Stomach smooth muscle (tissue), 2 donors: Measurements from ENCODE around the gene NEIL3.
A peak's percentile ranks its signal among the peaks of the same experiment; 100 is the strongest.

ENCODE experiments used
- H3K27ac ChIP-seq: one replicate; pipeline ENCODE4 v1.7.0; 2013; ENCODE audit warnings: mild to moderate bottlenecking, low read length, inconsistent platforms
- H3K27me3 ChIP-seq, 2 donors: one replicate each; pipeline ENCODE4 v1.7.0; 2013; ENCODE audit warnings: low read length in 2 of 2; ENCODE audit not compliant: insufficient read depth in 2 of 2, control insufficient read depth in 1 of 2
- H3K36me3 ChIP-seq, 2 donors: one replicate each; pipeline ENCODE4 v1.7.0; 2013; ENCODE audit warnings: low read length in 2 of 2; ENCODE audit not compliant: control insufficient read depth in 2 of 2, insufficient read depth in 2 of 2
- H3K4me1 ChIP-seq: one replicate; pipeline ENCODE4 v1.7.0; 2013; ENCODE audit warnings: low read length; ENCODE audit not compliant: control insufficient read depth, insufficient read depth
- H3K4me3 ChIP-seq, 2 donors: one replicate each; pipeline ENCODE4 v1.7.0; 2013; ENCODE audit warnings: low read length in 2 of 2
- H3K9ac ChIP-seq, 2 donors: one replicate each; pipeline ENCODE4 v1.7.0; 2013; ENCODE audit warnings: low read length in 2 of 2, mild to moderate bottlenecking in 1 of 2
- H3K9me3 ChIP-seq, 2 donors: one replicate each; pipeline ENCODE4 v1.7.0; 2013; ENCODE audit warnings: low read length in 2 of 2; ENCODE audit not compliant: control insufficient read depth in 2 of 2
- donor health status: healthy.
- donor health status: Pancreatic carcinoma.

NEIL3 gene, protein sequence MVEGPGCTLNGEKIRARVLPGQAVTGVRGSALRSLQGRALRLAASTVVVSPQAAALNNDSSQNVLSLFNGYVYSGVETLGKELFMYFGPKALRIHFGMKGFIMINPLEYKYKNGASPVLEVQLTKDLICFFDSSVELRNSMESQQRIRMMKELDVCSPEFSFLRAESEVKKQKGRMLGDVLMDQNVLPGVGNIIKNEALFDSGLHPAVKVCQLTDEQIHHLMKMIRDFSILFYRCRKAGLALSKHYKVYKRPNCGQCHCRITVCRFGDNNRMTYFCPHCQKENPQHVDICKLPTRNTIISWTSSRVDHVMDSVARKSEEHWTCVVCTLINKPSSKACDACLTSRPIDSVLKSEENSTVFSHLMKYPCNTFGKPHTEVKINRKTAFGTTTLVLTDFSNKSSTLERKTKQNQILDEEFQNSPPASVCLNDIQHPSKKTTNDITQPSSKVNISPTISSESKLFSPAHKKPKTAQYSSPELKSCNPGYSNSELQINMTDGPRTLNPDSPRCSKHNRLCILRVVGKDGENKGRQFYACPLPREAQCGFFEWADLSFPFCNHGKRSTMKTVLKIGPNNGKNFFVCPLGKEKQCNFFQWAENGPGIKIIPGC

DNA sequence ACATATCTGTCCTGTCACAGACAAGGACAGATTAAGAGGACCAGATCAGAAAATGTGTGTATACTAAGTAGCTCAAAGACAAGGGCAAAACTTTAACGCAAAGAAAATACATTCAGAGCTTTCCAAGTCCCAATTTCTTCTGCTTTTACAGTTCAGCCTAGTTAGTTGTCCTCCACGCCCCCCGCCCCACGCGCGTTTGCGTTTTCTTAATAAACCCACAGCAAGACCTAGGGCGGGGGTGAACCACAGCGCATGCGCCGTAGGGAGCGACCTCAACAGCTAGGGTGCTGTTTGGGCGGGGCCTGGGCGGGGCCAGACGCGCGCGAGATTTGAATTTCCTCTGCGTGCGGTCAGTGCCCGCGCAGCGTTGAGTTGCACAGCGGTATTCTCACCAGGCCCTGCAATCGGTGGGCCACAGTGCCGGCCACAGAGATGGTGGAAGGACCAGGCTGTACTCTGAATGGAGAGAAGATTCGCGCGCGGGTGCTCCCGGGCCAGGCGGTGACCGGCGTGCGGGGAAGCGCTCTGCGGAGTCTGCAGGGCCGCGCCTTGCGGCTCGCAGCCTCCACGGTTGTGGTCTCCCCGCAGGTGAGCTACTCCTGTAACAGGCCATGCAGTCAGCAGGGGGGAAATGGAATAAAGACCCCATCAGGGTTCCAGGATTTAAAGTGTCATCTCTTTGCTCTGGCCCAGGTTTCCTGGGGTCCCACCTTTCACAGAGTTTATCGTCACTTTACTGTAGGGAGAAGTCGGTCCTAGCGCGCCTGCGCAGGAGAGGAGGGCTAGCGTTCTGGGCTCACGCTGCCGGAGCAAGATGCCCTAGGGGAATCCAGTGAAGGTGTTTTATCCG, at the start of gene NEIL3:
Gene NEIL3, plus strand, starts transcription at position 353 of the 850 bp plus-strand sequence. Its CDS starts 80 bp downstream, at position 433.
- no peak within 1 kb of the TSS for H3K27ac ChIP-seq

DNA sequence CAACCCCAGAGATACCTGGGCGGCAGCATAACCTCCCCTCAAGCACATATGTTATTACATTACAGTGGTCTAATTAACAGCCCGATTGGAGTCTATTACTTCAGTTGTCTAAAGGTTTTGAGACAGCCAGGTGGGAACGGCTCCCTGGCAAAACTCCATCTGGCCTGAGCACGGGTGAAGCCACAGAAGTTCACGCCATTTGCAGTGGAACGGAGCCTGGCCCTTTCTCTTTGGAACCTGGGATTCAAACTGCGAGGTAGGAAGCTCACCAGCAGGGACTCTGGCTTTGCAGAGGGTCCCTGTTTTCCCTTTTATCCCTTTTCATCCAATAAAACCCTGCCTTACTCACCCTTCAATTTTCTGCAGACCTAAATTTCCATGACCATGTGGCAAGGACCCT, 45.9 kb upstream of the NEIL3 start:
- Histone ChIP-seq H3K36me3 (no peaks in the 10 kb centered on the region), H3K4me3 (no peak overlapping the region), H3K9ac (no peak overlapping the region), H3K9me3 (no peaks in the 10 kb centered on the region), H3K27ac (no peak overlapping the region), H3K27me3 (no peaks in the 10 kb centered on the region), H3K4me1 (no peaks in the 10 kb centered on the region)

More for the DNA sequence above, at the start of gene NEIL3:
- peak within 1 kb of the TSS in 1 of 2 donors; percentile 26 for H3K9ac ChIP-seq
- H3K4me3 ChIP-seq, result peak within 1 kb of the TSS; percentile 68 to 78
- H3K36me3 ChIP-seq, result no peaks in the 10 kb centered on the region
- H3K4me1 ChIP-seq, result peaks cover 5% of the 10 kb centered on the region
- no peaks in the 10 kb centered on the region for H3K27me3 ChIP-seq
- H3K9me3 ChIP-seq, result no peaks in the 10 kb centered on the region

DNA sequence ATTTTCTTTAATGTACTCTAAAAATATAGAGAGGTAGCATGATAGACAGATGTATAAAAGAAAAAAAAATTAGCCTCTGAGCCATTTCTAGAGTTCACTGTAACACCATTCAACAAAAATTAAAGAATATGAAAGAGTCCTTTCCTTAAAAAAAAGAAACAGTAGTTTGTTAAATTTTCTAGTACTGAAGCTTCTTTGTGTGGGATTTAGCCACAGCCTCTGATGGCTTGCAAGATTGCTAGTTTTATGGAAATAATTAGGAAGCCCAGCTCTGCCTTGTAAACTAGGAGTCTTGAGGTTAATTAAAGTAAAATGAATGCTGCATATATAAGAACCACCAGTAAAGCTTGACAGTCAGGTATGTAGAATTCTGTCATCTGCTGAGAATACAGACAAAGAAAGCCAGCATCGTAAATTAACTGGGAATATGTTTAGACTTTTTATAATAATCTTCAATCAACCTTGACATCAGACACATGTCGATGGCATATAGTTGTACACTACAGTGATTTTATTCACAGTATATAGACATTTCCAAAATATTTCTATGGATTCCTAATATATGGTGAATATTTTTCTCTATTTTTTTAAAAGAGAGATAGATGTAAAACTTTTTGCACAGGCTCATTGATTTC, 44.8 kb upstream of the NEIL3 start:
- H3K4me1 ChIP-seq, result no peaks in the 10 kb centered on the region
- H3K36me3 ChIP-seq, result no peaks in the 10 kb centered on the region
- H3K27ac ChIP-seq, result no peak overlapping the region
- H3K4me3 ChIP-seq, result no peak overlapping the region
- no peak overlapping the region for H3K9ac ChIP-seq
- no peaks in the 10 kb centered on the region for H3K9me3 ChIP-seq
- no peaks in the 10 kb centered on the region for H3K27me3 ChIP-seq

DNA sequence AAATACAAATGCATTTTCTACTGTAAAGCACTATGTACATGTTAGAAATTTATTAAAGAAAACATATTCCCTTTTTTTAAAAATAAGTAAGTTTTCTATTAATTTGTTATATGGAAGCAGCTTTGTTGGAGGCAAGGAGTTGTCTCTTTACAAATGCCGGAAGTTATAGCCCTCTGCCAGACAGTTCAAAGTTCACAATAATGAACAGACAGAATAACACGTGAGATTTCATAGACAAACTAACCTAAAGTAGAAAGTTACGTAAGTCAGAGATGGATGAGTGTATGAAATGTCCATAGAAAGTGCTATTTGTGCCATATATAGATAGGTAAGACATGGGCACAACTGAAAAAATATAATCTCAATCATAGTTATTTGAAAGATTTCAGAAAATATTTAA, 43.9 kb upstream of the NEIL3 start:
- H3K27ac ChIP-seq, result no peak overlapping the region
- H3K9me3 ChIP-seq, result no peaks in the 10 kb centered on the region
- no peak overlapping the region for H3K9ac ChIP-seq
- H3K36me3 ChIP-seq, result no peaks in the 10 kb centered on the region
- no peaks in the 10 kb centered on the region for H3K27me3 ChIP-seq
- H3K4me1 ChIP-seq, result no peaks in the 10 kb centered on the region
- no peak overlapping the region for H3K4me3 ChIP-seq

DNA sequence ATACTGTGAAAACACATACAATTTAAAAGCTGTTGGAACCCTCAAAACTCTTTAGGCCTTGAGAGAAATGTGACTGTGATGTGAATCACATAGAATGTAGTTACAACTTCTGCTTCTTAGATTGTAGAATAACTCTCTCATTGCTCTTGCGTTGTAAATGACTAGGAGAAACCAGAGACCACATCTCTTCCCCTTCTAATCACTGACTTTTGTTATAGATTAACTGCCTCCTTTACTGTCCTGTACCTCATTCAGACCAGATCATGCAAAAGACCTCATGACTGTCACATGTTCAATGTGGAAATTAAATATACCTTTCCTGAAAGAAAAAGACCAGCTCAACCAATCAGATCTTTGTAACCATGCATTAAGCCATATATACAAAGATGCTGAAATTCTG, 43.2 kb upstream of the NEIL3 start:
- Histone ChIP-seq H3K9ac (no peak overlapping the region), H3K4me3 (no peak overlapping the region), H3K9me3 (no peaks in the 10 kb centered on the region), H3K27ac (no peak overlapping the region), H3K4me1 (no peaks in the 10 kb centered on the region), H3K27me3 (no peaks in the 10 kb centered on the region), H3K36me3 (no peaks in the 10 kb centered on the region)

DNA sequence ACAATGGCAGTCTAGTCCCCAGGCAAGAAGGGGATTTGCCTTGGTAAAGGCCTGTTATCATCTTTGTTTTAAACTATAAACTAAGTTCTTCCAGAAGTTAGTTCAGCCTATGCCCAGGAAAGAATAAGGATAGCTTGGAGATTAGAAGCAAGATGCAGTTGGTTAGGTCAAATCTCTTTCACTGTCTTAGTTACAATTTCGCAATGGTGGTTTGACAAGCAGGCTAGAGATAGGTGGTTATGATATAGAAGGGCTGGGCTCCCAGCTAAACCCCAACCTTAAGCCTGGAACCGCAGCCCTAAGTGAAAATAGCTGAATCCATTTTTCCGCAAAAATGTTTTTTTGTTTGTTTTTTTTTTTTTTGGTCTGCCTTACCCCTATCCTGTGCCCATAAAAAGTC, 41.8 kb upstream of the NEIL3 start:
- no peaks in the 10 kb centered on the region for H3K27me3 ChIP-seq
- H3K9ac ChIP-seq, result no peak overlapping the region
- no peaks in the 10 kb centered on the region for H3K9me3 ChIP-seq
- no peaks in the 10 kb centered on the region for H3K36me3 ChIP-seq
- H3K4me1 ChIP-seq, result no peaks in the 10 kb centered on the region
- H3K4me3 ChIP-seq, result no peak overlapping the region
- no peak overlapping the region for H3K27ac ChIP-seq

DNA sequence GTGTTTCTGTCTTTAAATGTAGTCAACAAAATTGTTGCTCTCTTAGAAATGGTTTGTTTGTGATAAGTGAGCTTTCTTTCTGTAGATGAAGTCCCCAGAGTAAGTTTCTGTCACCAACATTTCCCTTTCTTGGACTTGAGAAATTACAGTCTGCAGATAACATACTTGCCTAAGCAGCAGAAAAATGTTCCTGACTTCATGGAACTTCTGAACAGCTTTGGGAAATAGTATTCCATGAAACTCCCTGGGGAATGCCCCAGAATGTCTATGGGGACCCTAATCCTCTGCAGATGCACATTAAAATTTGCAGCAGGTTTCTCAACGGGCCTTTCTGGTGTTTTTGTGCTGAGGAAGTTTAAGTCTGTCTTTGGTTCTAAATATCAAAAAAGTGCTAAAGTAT, 38.6 kb upstream of the NEIL3 start:
- Histone ChIP-seq H3K27ac (no peak overlapping the region), H3K36me3 (no peaks in the 10 kb centered on the region), H3K9ac (no peak overlapping the region)

DNA sequence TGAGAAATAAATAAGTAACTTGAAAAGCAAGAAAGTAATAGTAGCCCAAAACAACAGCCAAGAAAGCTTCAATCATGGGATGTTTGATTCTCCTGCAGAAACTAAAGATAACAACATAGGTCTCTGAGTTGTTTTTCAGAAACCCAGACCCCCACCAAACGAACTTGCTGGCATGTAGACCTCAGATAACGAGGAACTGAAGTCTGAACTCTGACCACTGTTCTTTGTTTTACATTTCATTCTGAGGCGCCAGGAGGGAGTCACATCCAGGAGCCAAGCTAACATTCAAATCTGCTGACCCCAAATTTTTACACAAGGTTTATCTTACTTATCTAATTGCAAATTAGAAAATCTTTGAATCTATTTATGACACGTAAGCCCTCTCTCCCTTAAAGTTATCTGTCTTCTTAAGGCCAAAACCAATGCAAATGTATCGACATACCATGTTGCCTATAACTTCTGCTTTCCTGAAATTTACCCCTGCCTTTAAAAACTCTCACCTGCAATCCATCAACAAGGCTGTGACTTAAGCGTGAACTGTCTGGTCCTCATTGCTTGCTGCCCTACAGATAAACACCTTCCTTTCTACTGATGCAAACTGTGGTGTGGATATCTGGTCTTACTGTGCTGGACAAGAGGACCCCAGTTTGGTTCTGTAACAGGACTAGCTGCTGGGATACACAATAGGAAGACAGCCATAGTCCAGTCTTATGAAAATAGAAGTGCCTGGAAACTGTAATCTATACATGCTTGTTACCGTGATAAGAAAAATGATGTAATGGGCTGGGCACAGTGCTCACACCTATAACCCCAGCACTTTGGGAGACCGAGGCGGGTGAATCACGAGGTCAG, 37.5 kb upstream of the NEIL3 start:
- no peaks in the 10 kb centered on the region for H3K4me1 ChIP-seq
- H3K9ac ChIP-seq, result no peak overlapping the region
- no peak overlapping the region for H3K27ac ChIP-seq
- no peaks in the 10 kb centered on the region for H3K36me3 ChIP-seq
- peaks cover 0 to 4% of the 10 kb centered on the region in 2 donors for H3K9me3 ChIP-seq
- H3K4me3 ChIP-seq, result no peak overlapping the region
- H3K27me3 ChIP-seq, result no peaks in the 10 kb centered on the region

More for the DNA sequence above, 38.6 kb upstream of the NEIL3 start:
- H3K4me3 ChIP-seq, result no peak overlapping the region
- peaks cover 0 to 4% of the 10 kb centered on the region in 2 donors for H3K9me3 ChIP-seq
- H3K4me1 ChIP-seq, result no peaks in the 10 kb centered on the region
- H3K27me3 ChIP-seq, result no peaks in the 10 kb centered on the region

DNA sequence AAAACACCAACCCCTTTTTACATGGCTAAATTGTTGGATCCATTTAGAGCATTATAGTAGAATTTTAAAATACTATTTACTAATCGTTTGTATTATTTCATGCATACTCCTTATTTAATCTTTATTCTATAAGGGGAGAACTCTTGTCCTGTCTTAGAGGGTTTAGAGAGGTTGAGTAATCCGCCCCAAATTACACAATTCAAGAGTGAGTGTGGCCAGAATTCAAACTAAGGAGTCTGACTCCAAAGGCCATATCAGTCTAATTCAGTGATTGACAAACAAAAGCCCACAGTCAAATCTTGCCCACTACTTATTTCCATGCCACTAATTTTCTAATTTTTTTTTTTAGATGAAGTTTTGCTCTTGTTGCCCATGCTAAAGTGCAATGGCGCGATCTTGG, 33.7 kb upstream of the NEIL3 start:
- H3K27ac ChIP-seq, result no peak overlapping the region
- no peak overlapping the region for H3K9ac ChIP-seq
- H3K4me3 ChIP-seq, result no peak overlapping the region
- H3K4me1 ChIP-seq, result no peaks in the 10 kb centered on the region
- no peaks in the 10 kb centered on the region for H3K36me3 ChIP-seq
- H3K9me3 ChIP-seq, result peaks cover 0 to 4% of the 10 kb centered on the region in 2 donors
- no peaks in the 10 kb centered on the region for H3K27me3 ChIP-seq
